Putamen (tissue), 1 donor: ENCODE results near the gene TXNDC16.

Experiments
- DNase-seq: peaks from one replicate; pipeline ENCODE4 v3.0.0-alpha.2; 2016; ENCODE audit warnings: low spot score

The TXNDC16 gene

GRCh38 chr14:52391881-52392615 is 160.3 kb downstream of the TXNDC16 start:
- DNase-seq = no peak
